Activated CD8-positive, alpha-beta T cell treated with anti-CD3 and anti-CD28 coated beads, Interleukin-2, amount 10 ng/mL, durations not matched to agents 7 days and 5 days (primary cell): ENCODE measurements around the gene DPYSL5. TPM values are rescaled to one million over a fixed set of nuclear protein-coding genes. Genes with fewer than 3 reads are reported as not detected.

ENCODE experiments used
- ATAC-seq: fragments of 150-1000 bp; cut with Tn5 transposase; one replicate; pipeline ENCODE4 v1.10.0; 2021; ENCODE audit warnings: moderate library complexity
- CTCF ChIA-PET: fragments of 350-600 bp; sonication (Branson Sonifier 250); formaldehyde crosslinking; loops from one replicate; lab custom pipeline; 2021; ENCODE audit warnings: antibody characterized with exemption; lab: Charles Lee
- POLR2A ChIA-PET: fragments of 350-600 bp; sonication (Branson Sonifier 250); formaldehyde crosslinking; loops from one replicate; lab custom pipeline; 2021; ENCODE audit warnings: antibody characterized with exemption; lab: Charles Lee
- DNase-seq: peaks from one replicate; pipeline ENCODE4 v3.0.0-alpha.2; 2020
- H3K27ac Mint-ChIP-seq: one replicate; pipeline ENCODE4 v1.8.0; 2021; ENCODE audit warnings: mild to moderate bottlenecking, mixed read lengths
- H3K27me3 Mint-ChIP-seq: one replicate; pipeline ENCODE4 v1.8.0; 2021; ENCODE audit warnings: low read depth, mixed read lengths
- H3K36me3 Mint-ChIP-seq: one replicate; pipeline ENCODE4 v1.8.0; 2021; ENCODE audit warnings: low read depth, mixed read lengths
- H3K4me1 Mint-ChIP-seq: one replicate; pipeline ENCODE4 v1.8.0; 2021; ENCODE audit warnings: low read depth, mixed read lengths
- H3K4me3 Mint-ChIP-seq: one replicate; pipeline ENCODE4 v1.8.0; 2021; ENCODE audit warnings: mild to moderate bottlenecking, mixed read lengths
- H3K9me3 Mint-ChIP-seq: one replicate; pipeline ENCODE4 v1.8.0; 2022; ENCODE audit warnings: mixed read lengths; ENCODE audit not compliant: insufficient read depth
- total RNA-seq, 2 experiments: library from RNA; stranded (reverse); gene quantifications; one replicate each; pipeline ENCODE4 v1.2.3, GENCODE V29; 2021

Gene DPYSL5
- total RNA-seq, 2 experiments from 2014 or later, result not detected

GRCh38 chr2:26846334-26847306 lies 1.3 kb upstream of the DPYSL5 start:
- DNase-seq, result peak; percentile 72
- CTCF ChIA-PET, result interaction anchor here (0.6 to 3.3 kb wide), 46 partner anchors 8 to 457 kb away, joined by 3 to 80 read pairs (median 5); partner anchors contain the start of gene AGBL5
- Mint-ChIP-seq H3K9me3 (no peaks in the 10 kb centered on the region), H3K27me3 (peaks cover 48% of the 10 kb centered on the region), H3K4me3 (peak overlapping the region; percentile 36), H3K4me1 (peaks cover 9% of the 10 kb centered on the region), H3K36me3 (no peaks in the 10 kb centered on the region), H3K27ac (no peak overlapping the region)
- ATAC-seq, result peak; percentile 82
- POLR2A ChIA-PET, result interaction anchor here (0.6 to 0.7 kb wide), 2 partner anchors 115 to 239 kb away, joined by 3 read pairs; no protein-coding TSS in a partner anchor

DNA sequence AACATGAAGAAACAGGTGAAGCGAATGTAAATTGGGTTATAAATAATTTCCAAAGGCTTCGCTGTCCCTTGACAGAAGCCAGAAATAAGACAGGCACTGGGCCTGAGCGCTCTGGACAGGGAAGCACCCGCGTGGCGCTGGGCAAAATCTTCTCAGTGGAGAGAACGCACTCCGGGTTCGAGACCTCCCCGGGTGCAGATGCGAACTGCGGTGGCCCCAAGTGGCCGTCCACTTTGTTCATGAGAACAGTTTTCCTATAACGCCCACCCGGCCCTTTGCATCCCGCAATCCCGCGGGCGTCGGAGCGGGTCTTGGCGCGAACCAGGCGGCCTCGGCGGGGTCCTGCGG lies 651 bp upstream of the DPYSL5 start:
- Mint-ChIP-seq H3K27me3 (peaks cover 53% of the 10 kb centered on the region), H3K36me3 (no peaks in the 10 kb centered on the region), H3K4me1 (peaks cover 9% of the 10 kb centered on the region), H3K27ac (no peak overlapping the region), H3K9me3 (no peaks in the 10 kb centered on the region), H3K4me3 (peak overlapping the region; percentile 31)
- ATAC-seq (no peak), DNase-seq (no peak)
- ChIA-PET CTCF (interaction anchor here (1.8 to 3.3 kb wide), 10 partner anchors 12 to 456 kb away, joined by 3 to 80 read pairs (median 12); no protein-coding TSS in a partner anchor), POLR2A (no interaction called here)

DNA sequence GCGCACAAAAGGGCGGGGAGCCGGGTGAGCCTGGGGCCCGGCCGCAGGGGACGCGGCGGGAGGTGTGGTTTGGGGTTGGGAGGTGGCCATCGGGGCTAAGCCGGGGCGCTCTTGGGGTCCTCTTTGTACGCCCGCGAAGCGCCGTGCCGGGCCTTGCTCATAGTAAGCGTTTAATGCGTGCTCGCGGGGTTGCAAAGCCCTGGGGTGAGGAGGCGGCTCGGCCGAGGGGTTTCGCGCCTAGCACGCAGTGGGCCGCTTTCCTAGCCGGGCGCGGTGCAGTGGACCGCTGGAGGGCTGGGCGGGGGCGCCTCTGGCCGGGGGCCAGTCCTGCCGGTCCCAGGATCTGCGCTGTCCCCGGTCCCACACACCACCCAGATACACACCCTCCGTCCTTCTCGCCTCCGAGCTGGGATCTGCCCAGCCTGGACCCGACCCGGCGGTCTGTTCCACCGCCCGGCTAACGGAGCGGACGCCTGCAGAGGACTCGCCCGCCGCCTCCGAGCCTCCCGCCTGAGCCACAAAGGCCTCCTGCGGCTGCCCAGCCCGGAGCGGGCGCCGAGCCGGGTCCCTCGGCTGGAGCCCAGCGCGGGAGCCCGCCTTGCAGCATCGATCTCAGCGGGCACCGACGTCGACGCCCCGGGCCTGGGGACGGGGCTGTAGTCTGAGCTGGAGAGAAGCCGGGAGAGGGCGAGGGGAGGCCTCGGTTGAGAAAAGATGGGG lies 564 bp downstream of the DPYSL5 start:
- H3K4me3 Mint-ChIP-seq, result no peak overlapping the region
- DNase-seq (no peak), ATAC-seq (peak; percentile 54)
- ChIA-PET POLR2A (interaction anchor here (0.7 kb wide), 1 partner anchor 11 kb away, joined by 3 read pairs; no protein-coding TSS in a partner anchor), CTCF (interaction anchor here (2.0 to 2.4 kb wide), 3 partner anchors 74 to 95 kb away, joined by 5 to 11 read pairs (median 10); no protein-coding TSS in a partner anchor)
- H3K27ac Mint-ChIP-seq, result no peak overlapping the region
- no peaks in the 10 kb centered on the region for H3K36me3 Mint-ChIP-seq
- peaks cover 9% of the 10 kb centered on the region for H3K4me1 Mint-ChIP-seq
- H3K9me3 Mint-ChIP-seq, result no peaks in the 10 kb centered on the region
- H3K27me3 Mint-ChIP-seq, result peaks cover 60% of the 10 kb centered on the region

- peaks cover 59% of the 10 kb centered on the region for H3K27me3 Mint-ChIP-seq
- POLR2A ChIA-PET, result interaction anchor here (0.7 kb wide), 1 partner anchor 10 kb away, joined by 3 read pairs; no protein-coding TSS in a partner anchor
- ATAC-seq, result no peak
Observed at GRCh38 chr2:26849056-26849999, 1.4 kb downstream of the DPYSL5 start.

GRCh38 chr2:26850000-26850431 lies 2.1 kb downstream of the DPYSL5 start:
- no peak overlapping the region for H3K27ac Mint-ChIP-seq
- peaks cover 59% of the 10 kb centered on the region for H3K27me3 Mint-ChIP-seq
- no peak for ATAC-seq
- DNase-seq, result no peak
- H3K36me3 Mint-ChIP-seq, result no peaks in the 10 kb centered on the region
- no peak overlapping the region for H3K4me3 Mint-ChIP-seq
- POLR2A ChIA-PET, result no interaction called here
- no peaks in the 10 kb centered on the region for H3K9me3 Mint-ChIP-seq
- peaks cover 9% of the 10 kb centered on the region for H3K4me1 Mint-ChIP-seq
- CTCF ChIA-PET, result interaction anchor here (2.0 to 2.4 kb wide), 3 partner anchors 73 to 93 kb away, joined by 5 to 11 read pairs (median 10); no protein-coding TSS in a partner anchor

More at GRCh38 chr2:26849056-26849999, 1.4 kb downstream of the DPYSL5 start:
- Mint-ChIP-seq H3K4me3 (peak overlapping the region; percentile 18), H3K27ac (no peak overlapping the region), H3K4me1 (peaks cover 9% of the 10 kb centered on the region), H3K36me3 (no peaks in the 10 kb centered on the region), H3K9me3 (no peaks in the 10 kb centered on the region)
- CTCF ChIA-PET, result interaction anchor here (2.0 to 2.4 kb wide), 3 partner anchors 73 to 94 kb away, joined by 5 to 11 read pairs (median 10); no protein-coding TSS in a partner anchor
- no peak for DNase-seq

DNA sequence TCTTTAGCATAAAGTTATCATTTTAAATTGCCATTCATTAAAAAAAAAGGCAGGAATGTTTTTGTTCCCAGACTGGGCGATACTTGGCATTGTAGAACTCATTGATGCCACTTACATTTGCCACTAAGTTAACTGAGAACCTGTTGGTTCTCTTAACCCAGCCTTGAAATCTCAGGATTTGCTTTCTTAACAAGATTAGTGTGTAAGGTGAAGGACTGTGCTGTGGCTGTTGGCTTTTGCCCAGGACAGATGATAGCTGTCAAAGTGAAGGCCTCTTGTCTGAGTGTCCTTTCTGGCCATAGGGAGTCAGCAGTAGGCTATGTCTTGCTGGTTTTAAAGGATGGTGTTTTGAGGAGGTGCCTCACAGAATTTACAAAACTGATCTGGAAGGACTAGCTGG lies 2.6 kb downstream of the DPYSL5 start:
- H3K27ac Mint-ChIP-seq, result no peak overlapping the region
- H3K27me3 Mint-ChIP-seq, result peaks cover 60% of the 10 kb centered on the region
- ATAC-seq (no peak), DNase-seq (no peak)
- no peaks in the 10 kb centered on the region for H3K9me3 Mint-ChIP-seq
- H3K4me1 Mint-ChIP-seq, result peaks cover 9% of the 10 kb centered on the region
- H3K36me3 Mint-ChIP-seq, result no peaks in the 10 kb centered on the region
- no peak overlapping the region for H3K4me3 Mint-ChIP-seq
- CTCF ChIA-PET, result interaction anchor here (1.4 to 2.0 kb wide), 2 partner anchors 89 to 111 kb away, joined by 4 to 5 read pairs; no protein-coding TSS in a partner anchor
- POLR2A ChIA-PET, result no interaction called here

GRCh38 chr2:26852405-26853306 lies 4.7 kb downstream of the DPYSL5 start:
- ChIA-PET CTCF (interaction anchor here (0.8 to 1.3 kb wide), 2 partner anchors 24 to 165 kb away, joined by 3 read pairs; no protein-coding TSS in a partner anchor), POLR2A (no interaction called here)
- H3K36me3 Mint-ChIP-seq, result no peaks in the 10 kb centered on the region
- DNase-seq (no peak), ATAC-seq (no peak)
- no peaks in the 10 kb centered on the region for H3K9me3 Mint-ChIP-seq
- peaks cover 48% of the 10 kb centered on the region for H3K27me3 Mint-ChIP-seq
- H3K4me1 Mint-ChIP-seq, result peaks cover 3% of the 10 kb centered on the region
- H3K27ac Mint-ChIP-seq, result no peak overlapping the region
- no peak overlapping the region for H3K4me3 Mint-ChIP-seq

DNA sequence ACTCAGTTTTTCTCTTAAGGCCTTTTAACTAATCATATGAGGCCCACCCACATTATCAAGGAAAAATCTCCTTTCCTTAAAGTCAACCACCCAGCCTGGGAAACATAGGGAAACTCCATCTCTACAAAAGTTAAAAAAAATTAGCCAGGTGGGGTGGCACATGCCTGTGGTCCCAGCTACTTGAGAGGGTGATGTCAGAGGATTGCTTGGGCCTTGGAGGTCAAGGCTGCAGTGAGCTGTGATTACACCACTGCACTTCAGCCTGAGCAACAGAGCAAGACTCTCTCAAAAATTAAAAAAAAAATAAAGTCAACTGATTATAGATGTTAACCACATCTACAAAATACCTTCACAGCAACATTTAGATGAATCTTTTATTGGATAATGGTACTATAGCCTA lies 5.8 kb downstream of the DPYSL5 start:
- Mint-ChIP-seq H3K27ac (no peak overlapping the region), H3K27me3 (peaks cover 48% of the 10 kb centered on the region), H3K4me1 (peaks cover 3% of the 10 kb centered on the region), H3K4me3 (no peak overlapping the region), H3K36me3 (no peaks in the 10 kb centered on the region), H3K9me3 (no peaks in the 10 kb centered on the region)
- DNase-seq, result no peak
- CTCF ChIA-PET, result interaction anchor here (1.8 kb wide), 1 partner anchor 8 kb away, joined by 8 read pairs; no protein-coding TSS in a partner anchor
- ATAC-seq, result no peak
- POLR2A ChIA-PET, result no interaction called here

- H3K27ac Mint-ChIP-seq, result no peak overlapping the region
- H3K9me3 Mint-ChIP-seq, result no peaks in the 10 kb centered on the region
- CTCF ChIA-PET, result interaction anchor here (0.7 to 1.8 kb wide), 3 partner anchors 8 to 175 kb away, joined by 3 to 8 read pairs (median 3); no protein-coding TSS in a partner anchor
- H3K36me3 Mint-ChIP-seq, result no peaks in the 10 kb centered on the region
- ATAC-seq, result peak; percentile 57
- no peaks in the 10 kb centered on the region for H3K4me1 Mint-ChIP-seq
- POLR2A ChIA-PET, result no interaction called here
- no peak overlapping the region for H3K4me3 Mint-ChIP-seq
- H3K27me3 Mint-ChIP-seq, result peaks cover 44% of the 10 kb centered on the region
- no peak for DNase-seq
Observed at GRCh38 chr2:26854283-26854827, 6.4 kb downstream of the DPYSL5 start.
